GM19240 (cell line): ENCODE data around the gene MAGED4B.
"Not testable (repeated sequence)": the region's sequence is repeated elsewhere in the genome, so short reads cannot be mapped to it uniquely, and the experiment has no call there.

Experiments
- DNase-seq: peaks from one replicate; pipeline ENCODE4 v3.0.0; 2011; ENCODE audit warnings: low spot score; ENCODE audit not compliant: insufficient read length

The MAGED4B gene

GRCh38 chrX:52068666-52069640 is at the start of gene MAGED4B:
Gene MAGED4B (minus strand): TSS chrX:52069183. CDS start chrX:52068172, 1,011 bp downstream.
- not testable (repeated sequence) for DNase-seq

GRCh38 chrX:52118262-52118661 is 49.3 kb upstream of the MAGED4B start:
- DNase-seq = no peak

GRCh38 chrX:52082578-52082977 is 13.6 kb upstream of the MAGED4B start:
- no peak for DNase-seq

GRCh38 chrX:52078131-52078530 is 9.1 kb upstream of the MAGED4B start:
- no peak for DNase-seq

- DNase-seq = not testable (repeated sequence)
These were observed 26.7 kb downstream of the MAGED4B start for GRCh38 chrX:52042288-52042687.

- no peak for DNase-seq
These were observed 34.8 kb downstream of the MAGED4B start for GRCh38 chrX:52034211-52034610.

GRCh38 chrX:52031371-52031770 is 37.6 kb downstream of the MAGED4B start:
- no peak for DNase-seq

GRCh38 chrX:52015794-52016193 is 53.2 kb downstream of the MAGED4B start:
- DNase-seq = no peak
